GM12875 (cell line): ENCODE results near the gene AKAP13.

Experiments used
- H3K4me3 ChIP-seq: one replicate; pipeline ENCODE4 v1.5.1; 2011; ENCODE audit warnings: low read depth, low read length, control low read depth
- TF ChIP-seq, protein P1 (sequence below): IDR thresholded peaks from 2 replicates; pipeline ENCODE4 v1.5.1; 2011; ENCODE audit warnings: low read depth, mild to moderate bottlenecking, control low read depth, inconsistent platforms, low read length, moderate library complexity, borderline replicate concordance; ENCODE audit not compliant: insufficient read depth

AKAP13 gene

DNA sequence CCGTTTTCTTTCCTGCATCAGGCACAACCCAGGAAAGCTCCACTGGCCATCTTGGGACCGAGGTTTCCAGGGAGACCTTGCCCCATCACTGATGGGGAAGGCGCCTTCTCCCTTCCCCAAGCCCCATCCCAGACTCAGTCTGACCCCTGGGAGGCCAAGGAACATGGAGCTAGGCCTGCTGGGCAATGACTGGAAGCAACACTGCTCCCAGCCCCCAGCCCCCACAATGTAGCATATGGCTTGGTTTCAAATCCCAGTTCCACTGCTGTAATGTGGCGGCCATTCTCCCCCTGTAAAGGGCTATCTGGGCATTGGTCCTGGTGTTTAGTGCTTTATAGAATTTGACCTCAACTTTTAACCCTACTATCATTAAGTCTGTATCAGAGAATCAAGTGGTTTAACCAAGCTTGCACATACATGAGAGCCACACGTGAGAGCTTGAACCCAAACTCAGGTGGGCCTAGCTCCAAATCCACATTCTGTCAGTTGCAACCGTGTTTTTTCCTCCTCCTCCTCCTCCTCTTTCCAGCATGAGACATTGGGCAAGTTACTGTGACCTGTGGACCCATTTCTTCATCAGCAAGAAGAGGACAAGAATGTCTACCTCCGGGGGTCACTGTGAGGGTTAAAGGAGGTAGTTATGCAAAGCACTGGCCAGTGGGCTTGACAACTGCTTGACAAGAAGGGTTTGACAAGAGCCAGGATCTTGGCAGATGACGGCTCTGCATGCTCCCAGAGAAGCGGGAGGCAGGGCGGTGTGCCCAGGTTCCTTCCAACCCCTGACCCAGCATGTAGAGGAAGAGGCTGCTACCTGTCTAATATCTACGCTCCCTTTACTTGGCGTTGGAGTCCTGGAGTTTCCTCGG is 376.9 kb downstream of the AKAP13 start:
- TF ChIP-seq, protein P1, sequence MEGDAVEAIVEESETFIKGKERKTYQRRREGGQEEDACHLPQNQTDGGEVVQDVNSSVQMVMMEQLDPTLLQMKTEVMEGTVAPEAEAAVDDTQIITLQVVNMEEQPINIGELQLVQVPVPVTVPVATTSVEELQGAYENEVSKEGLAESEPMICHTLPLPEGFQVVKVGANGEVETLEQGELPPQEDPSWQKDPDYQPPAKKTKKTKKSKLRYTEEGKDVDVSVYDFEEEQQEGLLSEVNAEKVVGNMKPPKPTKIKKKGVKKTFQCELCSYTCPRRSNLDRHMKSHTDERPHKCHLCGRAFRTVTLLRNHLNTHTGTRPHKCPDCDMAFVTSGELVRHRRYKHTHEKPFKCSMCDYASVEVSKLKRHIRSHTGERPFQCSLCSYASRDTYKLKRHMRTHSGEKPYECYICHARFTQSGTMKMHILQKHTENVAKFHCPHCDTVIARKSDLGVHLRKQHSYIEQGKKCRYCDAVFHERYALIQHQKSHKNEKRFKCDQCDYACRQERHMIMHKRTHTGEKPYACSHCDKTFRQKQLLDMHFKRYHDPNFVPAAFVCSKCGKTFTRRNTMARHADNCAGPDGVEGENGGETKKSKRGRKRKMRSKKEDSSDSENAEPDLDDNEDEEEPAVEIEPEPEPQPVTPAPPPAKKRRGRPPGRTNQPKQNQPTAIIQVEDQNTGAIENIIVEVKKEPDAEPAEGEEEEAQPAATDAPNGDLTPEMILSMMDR = no peak

GRCh38 chr15:85757939-85758654 is 377.7 kb downstream of the AKAP13 start:
- TF ChIP-seq, protein P1 = no peak
- H3K4me3 ChIP-seq = no peak overlapping the region

More for the DNA sequence above, 376.9 kb downstream of the AKAP13 start:
- no peak overlapping the region for H3K4me3 ChIP-seq

- TF ChIP-seq, protein P1 = no peak
- H3K4me3 ChIP-seq = no peak overlapping the region
These were observed 378.2 kb downstream of the AKAP13 start for GRCh38 chr15:85758655-85758978.

DNA sequence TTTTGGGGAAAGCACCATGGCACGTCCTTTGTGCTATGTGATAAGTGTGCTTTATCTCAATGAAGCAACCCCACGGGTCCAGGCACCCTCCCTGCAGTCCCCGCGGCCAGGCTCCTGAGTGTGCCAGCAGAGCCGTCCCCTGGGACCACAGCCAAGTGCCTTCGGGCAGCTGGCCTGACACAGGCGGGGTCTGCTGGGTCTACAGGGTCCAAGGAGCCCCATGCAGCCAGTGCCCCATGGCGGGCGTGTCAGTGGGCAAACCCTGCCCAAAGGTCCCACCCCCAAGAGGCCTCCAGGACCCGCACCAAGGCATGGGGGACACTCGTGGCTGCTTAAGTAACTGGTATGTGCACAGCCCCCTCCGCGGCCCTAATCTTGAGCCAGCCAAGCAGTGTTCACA is 379.0 kb downstream of the AKAP13 start:
- TF ChIP-seq, protein P1 = no peak
- H3K4me3 ChIP-seq = no peak overlapping the region

GRCh38 chr15:85760049-85760448 is 379.6 kb downstream of the AKAP13 start:
- TF ChIP-seq, protein P1 = no peak
- H3K4me3 ChIP-seq = no peak overlapping the region

GRCh38 chr15:85760531-85761371 is 380.3 kb downstream of the AKAP13 start:
- H3K4me3 ChIP-seq = no peak overlapping the region
- TF ChIP-seq, protein P1 = peak; percentile 22; the same call in 1 of the 2 replicates
